GM19463 (cell line): Measurements from ENCODE around the gene HDDC2.

Experiments used
- ATAC-seq: cut with Tn5 transposase; IDR thresholded peaks from one replicate; pipeline ENCODE4 v1.9.1; 2021; ENCODE audit warnings: mild to moderate bottlenecking, moderate library complexity; ENCODE audit not compliant: unreplicated experiment

The HDDC2 gene

GRCh38 chr6:125245109-125245508 lies 56.7 kb downstream of the HDDC2 start:
- ATAC-seq: no peak

- ATAC-seq: no peak
These were observed 64.0 kb downstream of the HDDC2 start for GRCh38 chr6:125237764-125238163.

- ATAC-seq: no peak
These were observed 65.0 kb downstream of the HDDC2 start for GRCh38 chr6:125236536-125237327.

- no peak for ATAC-seq
These were observed 68.6 kb downstream of the HDDC2 start for GRCh38 chr6:125233202-125233601.

GRCh38 chr6:125232466-125232865 lies 69.3 kb downstream of the HDDC2 start:
- ATAC-seq: no peak

GRCh38 chr6:125231574-125232343 lies 70.0 kb downstream of the HDDC2 start:
- no peak for ATAC-seq

- no peak for ATAC-seq
These were observed 70.6 kb downstream of the HDDC2 start for GRCh38 chr6:125231133-125231532.

GRCh38 chr6:125230674-125231073 lies 71.1 kb downstream of the HDDC2 start:
- ATAC-seq: no peak

- no peak for ATAC-seq
These were observed 72.7 kb downstream of the HDDC2 start for GRCh38 chr6:125228981-125229479.

GRCh38 chr6:125227244-125227643 lies 74.5 kb downstream of the HDDC2 start:
- no peak for ATAC-seq
